Neural progenitor cell (in vitro differentiated cells): ENCODE results near the gene LSM10. TPM values are rescaled to one million over a fixed set of nuclear protein-coding genes. Genes with fewer than 3 reads are reported as not detected.

Experiments used
- DNase-seq: peaks from one replicate; pipeline ENCODE4 v3.0.0-alpha.2; 2016; ENCODE audit warnings: low spot score
- H2AFZ ChIP-seq: fragments of 200-600 bp; sonication (generic); replicated peaks from 2 replicates; pipeline ENCODE4 v1.6.1; 2016; ENCODE audit warnings: antibody characterized with exemption
- H3F3A ChIP-seq: fragments of 200-600 bp; sonication (generic); 2 replicates; pipeline ENCODE4 v1.6.1; 2016; ENCODE audit warnings: antibody characterized with exemption, low read depth
- H3K27ac ChIP-seq: fragments of 200-600 bp; sonication (generic); 2 replicates; pipeline ENCODE4 v1.5.1; 2016; ENCODE audit warnings: mild to moderate bottlenecking
- H3K27me3 ChIP-seq: fragments of 200-600 bp; sonication (generic); 2 replicates; pipeline ENCODE4 v1.6.1; 2016; ENCODE audit warnings: mild to moderate bottlenecking, moderate library complexity
- H3K36me3 ChIP-seq: fragments of 200-600 bp; sonication (generic); 2 replicates; pipeline ENCODE4 v1.5.1; 2016
- H3K4me1 ChIP-seq: fragments of 200-600 bp; sonication (generic); 2 replicates; pipeline ENCODE4 v1.6.1; 2016; ENCODE audit warnings: mixed run types
- H3K4me2 ChIP-seq: fragments of 200-600 bp; sonication (generic); 2 replicates; pipeline ENCODE4 v1.6.1; 2016
- H3K4me3 ChIP-seq: fragments of 200-600 bp; sonication (generic); 2 replicates; pipeline ENCODE4 v1.5.1; 2016
- H3K79me2 ChIP-seq: fragments of 200-600 bp; sonication (generic); 2 replicates; pipeline ENCODE4 v1.6.1; 2016; ENCODE audit warnings: low read depth
- H3K9ac ChIP-seq: fragments of 200-600 bp; sonication (generic); 2 replicates; pipeline ENCODE4 v1.6.1; 2016
- H3K9me3 ChIP-seq: fragments of 200-600 bp; sonication (generic); 2 replicates; pipeline ENCODE4 v1.5.1; 2016; ENCODE audit warnings: low read depth
- H4K20me1 ChIP-seq: fragments of 200-600 bp; sonication (generic); 2 replicates; pipeline ENCODE4 v1.6.1; 2016; ENCODE audit warnings: low read depth
- H3K27ac Mint-ChIP-seq: 3 replicates; pipeline ENCODE4 v1.8.0; 2021; ENCODE audit warnings: mixed read lengths
- H3K27me3 Mint-ChIP-seq: 2 replicates; pipeline ENCODE4 v1.8.0; 2022; ENCODE audit warnings: low read depth, mild to moderate bottlenecking, inconsistent platforms, moderate library complexity, mixed read lengths; ENCODE audit not compliant: insufficient read depth
- H3K36me3 Mint-ChIP-seq: 3 replicates; pipeline ENCODE4 v1.8.0; 2021; ENCODE audit warnings: mixed read lengths
- H3K4me1 Mint-ChIP-seq: 3 replicates; pipeline ENCODE4 v1.8.0; 2021; ENCODE audit warnings: mixed read lengths
- H3K4me3 Mint-ChIP-seq: 3 replicates; pipeline ENCODE4 v1.8.0; 2021; ENCODE audit warnings: mild to moderate bottlenecking, moderate library complexity, mixed read lengths
- H3K9me3 Mint-ChIP-seq: 3 replicates; pipeline ENCODE4 v1.8.0; 2020; ENCODE audit warnings: mixed read lengths
- CTCF ChIP-seq: fragments of 200-600 bp; sonication (generic); IDR thresholded peaks from 2 replicates; pipeline ENCODE4 v1.5.1; 2017; ENCODE audit warnings: antibody characterized with exemption, mild to moderate bottlenecking
- EZH2 ChIP-seq: fragments of 200-600 bp; sonication (generic); IDR thresholded peaks from 2 replicates; pipeline ENCODE4 v1.6.1; 2017; ENCODE audit warnings: antibody characterized with exemption, mild to moderate bottlenecking, moderate library complexity
- EZH2phosphoT487 ChIP-seq: fragments of 200-600 bp; sonication (generic); IDR thresholded peaks from 2 replicates; pipeline ENCODE4 v1.6.1; 2017; ENCODE audit warnings: antibody characterized with exemption
- total RNA-seq: library from RNA; depleted of rRNA; stranded (reverse); fragments of >200 nt; gene quantifications from 2 replicates; pipeline ENCODE4 v1.2.3, GENCODE V29; 2015; ENCODE audit warnings: low replicate concordance

Gene LSM10
- total RNA-seq, 1 donor from 2014 or later = 8.6 TPM

DNA sequence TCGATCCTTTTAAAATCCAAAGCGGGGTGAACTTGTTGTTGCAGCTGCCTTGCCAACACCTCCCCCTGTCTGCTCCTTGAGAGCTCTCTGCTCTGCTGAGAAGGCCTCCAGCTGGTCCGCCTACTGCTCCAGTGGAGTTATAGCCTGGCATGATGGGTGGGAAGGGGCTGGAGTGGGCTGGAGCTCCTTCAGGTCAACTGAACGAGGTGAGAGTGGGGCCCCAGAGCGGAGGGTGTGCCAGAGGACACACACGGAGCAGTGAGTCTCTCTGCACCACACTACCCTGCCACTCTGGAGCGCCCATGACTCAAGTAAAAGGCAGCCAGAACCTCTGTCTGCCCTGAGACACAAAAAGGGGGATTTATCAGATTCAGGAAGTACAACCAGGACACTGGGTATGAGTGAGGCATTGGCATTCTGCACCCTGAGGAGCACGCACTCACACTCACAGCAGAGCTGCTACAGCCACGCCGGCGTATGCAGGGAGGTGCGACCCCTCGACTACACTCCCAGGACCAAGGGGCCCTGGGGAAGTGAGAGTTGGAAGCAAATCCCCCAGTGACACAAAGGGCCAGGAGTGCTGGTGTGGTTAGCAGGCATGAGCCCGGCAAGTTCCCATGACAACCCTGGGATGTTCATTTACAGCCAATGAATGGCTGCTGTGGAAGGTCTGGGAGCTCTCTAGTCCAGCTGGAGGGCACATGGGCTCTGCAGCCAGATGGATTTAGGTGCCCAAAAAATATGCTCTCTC lies 46.3 kb downstream of the LSM10 start:
- Histone ChIP-seq H3K9me3 (no peaks in the 10 kb centered on the region), H3K9ac (no peak overlapping the region), H3K27me3 (no peaks in the 10 kb centered on the region), H3K4me1 (peaks cover 18% of the 10 kb centered on the region), H4K20me1 (no peaks in the 10 kb centered on the region), H3K27ac (no peak overlapping the region), H3K79me2 (no peaks in the 10 kb centered on the region), H3K4me2 (peak overlapping the region; percentile 60), H2AFZ (no peak overlapping the region), H3K4me3 (no peak overlapping the region), H3F3A (peaks cover 2% of the 10 kb centered on the region), H3K36me3 (no peaks in the 10 kb centered on the region)
- Mint-ChIP-seq H3K9me3 (no peaks in the 10 kb centered on the region), H3K27ac (peak overlapping the region; percentile 92), H3K36me3 (peaks cover 21% of the 10 kb centered on the region), H3K27me3 (peaks cover 2% of the 10 kb centered on the region), H3K4me3 (peak overlapping the region; percentile 43), H3K4me1 (peaks cover 25% of the 10 kb centered on the region)
- peak; percentile 91 for DNase-seq
- TF ChIP-seq EZH2 (no peak), EZH2phosphoT487 (no peak), CTCF (no peak)

DNA sequence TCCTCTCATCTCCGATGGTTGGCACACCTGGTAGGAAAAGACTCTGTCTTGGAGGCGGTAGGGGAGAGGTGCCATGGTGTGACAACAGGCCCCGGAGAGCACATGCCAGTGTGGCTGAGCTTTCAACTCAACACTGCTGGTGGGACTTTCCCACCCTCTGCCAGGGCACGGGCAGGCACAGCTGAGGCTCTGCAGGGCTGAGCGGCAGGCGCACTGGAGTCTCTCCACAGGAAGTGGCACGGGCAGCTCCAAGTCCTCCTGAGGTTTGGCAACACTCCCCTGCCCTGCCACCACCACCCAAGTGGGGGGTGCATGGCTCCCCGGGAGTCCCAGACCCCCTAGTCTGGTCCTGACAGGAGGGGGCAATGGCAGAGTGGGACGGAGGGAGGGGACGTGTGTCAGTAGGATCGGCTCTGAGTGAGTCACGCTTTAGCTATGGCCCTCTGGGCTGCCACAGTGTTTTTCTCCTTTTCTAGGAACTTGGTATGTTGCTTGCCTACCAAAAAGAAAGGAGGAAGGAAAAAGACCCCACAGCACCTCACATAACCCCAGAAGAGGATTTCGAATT lies 47.0 kb downstream of the LSM10 start:
- peaks cover 19% of the 10 kb centered on the region for H3K36me3 Mint-ChIP-seq
- no peaks in the 10 kb centered on the region for H3K79me2 ChIP-seq
- peak overlapping the region; percentile 55 for H3K4me3 Mint-ChIP-seq
- peaks cover 2% of the 10 kb centered on the region for H3K27me3 Mint-ChIP-seq
- peaks cover 2% of the 10 kb centered on the region for H3F3A ChIP-seq
- H3K4me1 Mint-ChIP-seq = peaks cover 25% of the 10 kb centered on the region
- no peaks in the 10 kb centered on the region for H4K20me1 ChIP-seq
- H3K4me1 ChIP-seq = peaks cover 18% of the 10 kb centered on the region
- no peak overlapping the region for H3K4me3 ChIP-seq
- H3K27ac Mint-ChIP-seq = peak overlapping the region; percentile 97
- no peaks in the 10 kb centered on the region for H3K36me3 ChIP-seq
- no peaks in the 10 kb centered on the region for H3K9me3 Mint-ChIP-seq
- peak overlapping the region; percentile 60 for H3K4me2 ChIP-seq
- no peaks in the 10 kb centered on the region for H3K9me3 ChIP-seq
- H3K27me3 ChIP-seq = no peaks in the 10 kb centered on the region
- H2AFZ ChIP-seq = no peak overlapping the region
- DNase-seq = no peak
- H3K27ac ChIP-seq = no peak overlapping the region
- H3K9ac ChIP-seq = no peak overlapping the region
- TF ChIP-seq CTCF = no peak
- no peak for TF ChIP-seq EZH2phosphoT487
- TF ChIP-seq EZH2 = no peak

GRCh38 chr1:36349839-36350238 lies 47.9 kb downstream of the LSM10 start:
- TF ChIP-seq EZH2phosphoT487 = no peak
- no peak for TF ChIP-seq CTCF
- Histone ChIP-seq H3K4me1 (peaks cover 18% of the 10 kb centered on the region), H3K4me3 (no peak overlapping the region), H3K9ac (no peak overlapping the region), H3K36me3 (no peaks in the 10 kb centered on the region), H4K20me1 (no peaks in the 10 kb centered on the region), H3K9me3 (no peaks in the 10 kb centered on the region), H2AFZ (no peak overlapping the region), H3K4me2 (no peak overlapping the region), H3K79me2 (no peaks in the 10 kb centered on the region), H3F3A (peaks cover 2% of the 10 kb centered on the region), H3K27me3 (no peaks in the 10 kb centered on the region), H3K27ac (no peak overlapping the region)
- H3K36me3 Mint-ChIP-seq = peaks cover 19% of the 10 kb centered on the region
- H3K27me3 Mint-ChIP-seq = peaks cover 2% of the 10 kb centered on the region
- peak overlapping the region; percentile 97 for H3K27ac Mint-ChIP-seq
- DNase-seq = no peak
- H3K4me3 Mint-ChIP-seq = no peak overlapping the region
- H3K4me1 Mint-ChIP-seq = peaks cover 25% of the 10 kb centered on the region
- no peaks in the 10 kb centered on the region for H3K9me3 Mint-ChIP-seq
